Caco-2 (cell line): ENCODE results near the gene ECE2. TPM values are rescaled to one million over a fixed set of nuclear protein-coding genes. Genes with fewer than 3 reads are reported as not detected.

Source experiments
- BruUV-seq: library from RNA; stranded (reverse); fragments of 400-500 nt; replicated peaks from 2 replicates; lab custom pipeline; 2021; lab: Mats Ljungman, UMichigan
- CTCF ChIA-PET: fragments of 300-600 bp; sonication (Branson Sonifier 250); formaldehyde crosslinking; loops from one replicate; lab custom pipeline; 2022; ENCODE audit warnings: antibody characterized with exemption; lab: Charles Lee
- POLR2A ChIA-PET: fragments of 300-600 bp; sonication (Branson Sonifier 250); formaldehyde crosslinking; loops from one replicate; lab custom pipeline; 2022; ENCODE audit warnings: antibody characterized with exemption; lab: Charles Lee
- DNase-seq, 2 experiments: peaks; one replicate each; pipeline versions ENCODE4 v3.0.0 to v3.0.0-alpha.2; 2020 to 2022
- H3K27me3 ChIP-seq: replicated peaks from 2 replicates; pipeline ENCODE4 v1.6.0; 2011; ENCODE audit warnings: low read length; ENCODE audit not compliant: control insufficient read depth, insufficient read depth
- H3K36me3 ChIP-seq: 2 replicates; pipeline ENCODE4 v1.5.1; 2011; ENCODE audit warnings: low read length; ENCODE audit not compliant: control insufficient read depth, insufficient read depth
- H3K4me1 ChIP-seq: fragments of 250-450 bp; sonication (Bioruptor Pico); 2 replicates; pipeline ENCODE4 v1.5.1; 2020; ENCODE audit warnings: mild to moderate bottlenecking
- H3K4me3 ChIP-seq: 2 replicates; pipeline ENCODE4 v1.5.1; 2011; ENCODE audit warnings: low read depth, mild to moderate bottlenecking, control low read depth, low read length
- H3K9me3 ChIP-seq: fragments of 250-450 bp; sonication (Bioruptor Pico); 2 replicates; pipeline ENCODE4 v1.5.1; 2020; ENCODE audit warnings: mild to moderate bottlenecking, moderate library complexity
- H3K27ac Mint-ChIP-seq: one replicate; pipeline ENCODE4 v1.8.0; 2022; ENCODE audit warnings: mixed read lengths; ENCODE audit not compliant: unreplicated experiment
- H3K27me3 Mint-ChIP-seq: one replicate; pipeline ENCODE4 v1.8.0; 2022; ENCODE audit warnings: mixed read lengths; ENCODE audit not compliant: insufficient read depth, unreplicated experiment
- H3K36me3 Mint-ChIP-seq: one replicate; pipeline ENCODE4 v1.8.0; 2022; ENCODE audit warnings: mild to moderate bottlenecking, mixed read lengths; ENCODE audit not compliant: insufficient read depth, unreplicated experiment
- H3K4me1 Mint-ChIP-seq: one replicate; pipeline ENCODE4 v1.8.0; 2022; ENCODE audit warnings: low read depth, mixed read lengths; ENCODE audit not compliant: unreplicated experiment
- H3K4me3 Mint-ChIP-seq: one replicate; pipeline ENCODE4 v1.8.0; 2022; ENCODE audit warnings: mild to moderate bottlenecking, moderate library complexity, mixed read lengths; ENCODE audit not compliant: unreplicated experiment
- H3K9me3 Mint-ChIP-seq: one replicate; pipeline ENCODE4 v1.8.0; 2022; ENCODE audit warnings: mixed read lengths; ENCODE audit not compliant: unreplicated experiment
- CTCF ChIP-seq, 2 experiments: fragments of 200-600 bp in 1 of 2; IDR thresholded peaks; 1 replicate in 1 of 2; 2 replicates in 1 of 2; pipeline versions ENCODE4 v1.5.1 to v1.8.0; 2011 to 2022; ENCODE audit warnings: antibody characterized with exemption in 1 of 2, control low read depth in 1 of 2, inconsistent platforms in 1 of 2, low read depth in 1 of 2, low read length in 1 of 2, mild to moderate bottlenecking in 1 of 2, moderate library complexity in 1 of 2; ENCODE audit not compliant: insufficient read depth in 1 of 2, severe bottlenecking in 1 of 2, unreplicated experiment in 1 of 2
- intact Hi-C: fragments of 100-400 bp; cut with micrococcal nuclease; formaldehyde crosslinking; loops from one replicate; pipeline ENCODE4 v1.10.0; 2022; ENCODE audit not compliant: unreplicated experiment
- total RNA-seq: library from RNA; stranded (reverse); gene quantifications from 2 replicates; pipeline ENCODE4 v1.2.3, GENCODE V29; 2022

ECE2 gene
- total RNA-seq, 1 experiment from 2014 or later = not detected

GRCh38 chr3:184300378-184300720 lies 24.5 kb downstream of the ECE2 start:
- Histone ChIP-seq H3K27me3 (no peaks in the 10 kb centered on the region), H3K4me3 (peak overlapping the region; percentile 77), H3K36me3 (peaks cover 7% of the 10 kb centered on the region), H3K9me3 (no peaks in the 10 kb centered on the region), H3K4me1 (peaks cover 6% of the 10 kb centered on the region; the same call in 1 of the 2 replicates)
- ChIA-PET CTCF (no interaction called here), POLR2A (no interaction called here)
- no peaks in the 10 kb centered on the region for H3K9me3 Mint-ChIP-seq
- no peak for TF ChIP-seq CTCF (IDR thresholded peaks at IDR 0.05; ENCODE audit: insufficient read depth in 1 of 2, low read depth in 1 of 2, low read length in 1 of 2, severe bottlenecking in 1 of 2, unreplicated experiment in 1 of 2)
- H3K36me3 Mint-ChIP-seq = peaks cover 52% of the 10 kb centered on the region
- BruUV-seq = no TSS peak
- H3K27ac Mint-ChIP-seq = no peak overlapping the region
- H3K27me3 Mint-ChIP-seq = no peaks in the 10 kb centered on the region
- intact Hi-C loops = no loop called here
- no peak for DNase-seq
- peak overlapping the region; percentile 81 for H3K4me3 Mint-ChIP-seq
- no peaks in the 10 kb centered on the region for H3K4me1 Mint-ChIP-seq

GRCh38 chr3:184305577-184305976 lies 29.8 kb downstream of the ECE2 start:
- Mint-ChIP-seq H3K27me3 (no peaks in the 10 kb centered on the region), H3K9me3 (no peaks in the 10 kb centered on the region), H3K4me1 (no peaks in the 10 kb centered on the region), H3K4me3 (no peak overlapping the region), H3K36me3 (peaks cover 75% of the 10 kb centered on the region), H3K27ac (no peak overlapping the region)
- H3K36me3 ChIP-seq = peaks cover 7% of the 10 kb centered on the region
- no peaks in the 10 kb centered on the region for H3K27me3 ChIP-seq
- no peak for DNase-seq
- H3K4me1 ChIP-seq = no peaks in the 10 kb centered on the region
- BruUV-seq = no TSS peak
- peak in 1 of 2 experiments; percentile 24 for TF ChIP-seq CTCF (IDR thresholded peaks at IDR 0.05; ENCODE audit: insufficient read depth in 1 of 2, low read depth in 1 of 2, low read length in 1 of 2, severe bottlenecking in 1 of 2, unreplicated experiment in 1 of 2)
- no peak overlapping the region for H3K4me3 ChIP-seq
- H3K9me3 ChIP-seq = no peaks in the 10 kb centered on the region
- intact Hi-C loops = no loop called here
- ChIA-PET CTCF (no interaction called here), POLR2A (no interaction called here)

GRCh38 chr3:184306341-184306972 lies 30.6 kb downstream of the ECE2 start:
- intact Hi-C loops = no loop called here
- Histone ChIP-seq H3K4me1 (no peaks in the 10 kb centered on the region), H3K27me3 (no peaks in the 10 kb centered on the region), H3K9me3 (no peaks in the 10 kb centered on the region), H3K4me3 (no peak overlapping the region), H3K36me3 (peaks cover 7% of the 10 kb centered on the region)
- no peaks in the 10 kb centered on the region for H3K9me3 Mint-ChIP-seq
- no peaks in the 10 kb centered on the region for H3K4me1 Mint-ChIP-seq
- POLR2A ChIA-PET = no interaction called here
- no peak for TF ChIP-seq CTCF (IDR thresholded peaks at IDR 0.05; ENCODE audit: insufficient read depth in 1 of 2, low read depth in 1 of 2, low read length in 1 of 2, severe bottlenecking in 1 of 2, unreplicated experiment in 1 of 2)
- CTCF ChIA-PET = no interaction called here
- no peaks in the 10 kb centered on the region for H3K27me3 Mint-ChIP-seq
- BruUV-seq = no TSS peak
- peaks cover 66% of the 10 kb centered on the region for H3K36me3 Mint-ChIP-seq
- no peak overlapping the region for H3K4me3 Mint-ChIP-seq
- no peak overlapping the region for H3K27ac Mint-ChIP-seq
- no peak for DNase-seq
